ENCODE data around the gene ETV6.

Gene ETV6

GRCh38 chr12:11739980-11740577 lies 90.6 kb downstream of the ETV6 start:
- H3K27ac ChIP-seq (ENCODE audit: low read depth, low read length): no peak overlapping the region
- peaks cover 31% of the 10 kb centered on the region for H3K4me1 ChIP-seq (ENCODE audit: control insufficient read depth, insufficient read depth, low read length)
- H3K36me3 ChIP-seq (ENCODE audit: control insufficient read depth, insufficient read depth, low read length): no peaks in the 10 kb centered on the region
- H3K4me3 ChIP-seq (ENCODE audit: low read depth, low read length): no peak overlapping the region
- H3K9me3 ChIP-seq (ENCODE audit: control insufficient read depth, insufficient read depth, low read depth, low read length): no peaks in the 10 kb centered on the region
- H3K9ac ChIP-seq (ENCODE audit: low read length): no peak overlapping the region
- H3K27me3 ChIP-seq (ENCODE audit: control insufficient read depth, insufficient read depth, low read length): no peaks in the 10 kb centered on the region

GRCh38 chr12:11741434-11742092 lies 92.1 kb downstream of the ETV6 start:
- no peaks in the 10 kb centered on the region for H3K27me3 ChIP-seq (ENCODE audit: control insufficient read depth, insufficient read depth, low read length)
- no peak overlapping the region for H3K27ac ChIP-seq (ENCODE audit: low read depth, low read length)
- H3K9me3 ChIP-seq (ENCODE audit: control insufficient read depth, insufficient read depth, low read depth, low read length): no peaks in the 10 kb centered on the region
- no peaks in the 10 kb centered on the region for H3K36me3 ChIP-seq (ENCODE audit: control insufficient read depth, insufficient read depth, low read length)
- peaks cover 43% of the 10 kb centered on the region for H3K4me1 ChIP-seq (ENCODE audit: control insufficient read depth, insufficient read depth, low read length)
- no peak overlapping the region for H3K4me3 ChIP-seq (ENCODE audit: low read depth, low read length)
- no peak overlapping the region for H3K9ac ChIP-seq (ENCODE audit: low read length)

GRCh38 chr12:11743423-11744409 lies 94.2 kb downstream of the ETV6 start:
- Histone ChIP-seq H3K4me1 (ENCODE audit: control insufficient read depth, insufficient read depth, low read length) (peaks cover 43% of the 10 kb centered on the region), H3K36me3 (ENCODE audit: control insufficient read depth, insufficient read depth, low read length) (no peaks in the 10 kb centered on the region), H3K9ac (ENCODE audit: low read length) (no peak overlapping the region), H3K27me3 (ENCODE audit: control insufficient read depth, insufficient read depth, low read length) (no peaks in the 10 kb centered on the region), H3K9me3 (ENCODE audit: control insufficient read depth, insufficient read depth, low read depth, low read length) (no peaks in the 10 kb centered on the region), H3K4me3 (ENCODE audit: low read depth, low read length) (no peak overlapping the region), H3K27ac (ENCODE audit: low read depth, low read length) (no peak overlapping the region)

- H3K9ac ChIP-seq (ENCODE audit: low read length): no peak overlapping the region
- H3K36me3 ChIP-seq (ENCODE audit: control insufficient read depth, insufficient read depth, low read length): no peaks in the 10 kb centered on the region
- peaks cover 43% of the 10 kb centered on the region for H3K4me1 ChIP-seq (ENCODE audit: control insufficient read depth, insufficient read depth, low read length)
- H3K27me3 ChIP-seq (ENCODE audit: control insufficient read depth, insufficient read depth, low read length): no peaks in the 10 kb centered on the region
- H3K9me3 ChIP-seq (ENCODE audit: control insufficient read depth, insufficient read depth, low read depth, low read length): no peaks in the 10 kb centered on the region
- no peak overlapping the region for H3K27ac ChIP-seq (ENCODE audit: low read depth, low read length)
- H3K4me3 ChIP-seq (ENCODE audit: low read depth, low read length): no peak overlapping the region
Observed at GRCh38 chr12:11744410-11744801, 94.9 kb downstream of the ETV6 start.

GRCh38 chr12:11745113-11745512 lies 95.6 kb downstream of the ETV6 start:
- peaks cover 43% of the 10 kb centered on the region for H3K4me1 ChIP-seq (ENCODE audit: control insufficient read depth, insufficient read depth, low read length)
- H3K27ac ChIP-seq (ENCODE audit: low read depth, low read length): no peak overlapping the region
- no peaks in the 10 kb centered on the region for H3K36me3 ChIP-seq (ENCODE audit: control insufficient read depth, insufficient read depth, low read length)
- H3K9me3 ChIP-seq (ENCODE audit: control insufficient read depth, insufficient read depth, low read depth, low read length): no peaks in the 10 kb centered on the region
- no peak overlapping the region for H3K4me3 ChIP-seq (ENCODE audit: low read depth, low read length)
- H3K27me3 ChIP-seq (ENCODE audit: control insufficient read depth, insufficient read depth, low read length): no peaks in the 10 kb centered on the region
- H3K9ac ChIP-seq (ENCODE audit: low read length): no peak overlapping the region

DNA sequence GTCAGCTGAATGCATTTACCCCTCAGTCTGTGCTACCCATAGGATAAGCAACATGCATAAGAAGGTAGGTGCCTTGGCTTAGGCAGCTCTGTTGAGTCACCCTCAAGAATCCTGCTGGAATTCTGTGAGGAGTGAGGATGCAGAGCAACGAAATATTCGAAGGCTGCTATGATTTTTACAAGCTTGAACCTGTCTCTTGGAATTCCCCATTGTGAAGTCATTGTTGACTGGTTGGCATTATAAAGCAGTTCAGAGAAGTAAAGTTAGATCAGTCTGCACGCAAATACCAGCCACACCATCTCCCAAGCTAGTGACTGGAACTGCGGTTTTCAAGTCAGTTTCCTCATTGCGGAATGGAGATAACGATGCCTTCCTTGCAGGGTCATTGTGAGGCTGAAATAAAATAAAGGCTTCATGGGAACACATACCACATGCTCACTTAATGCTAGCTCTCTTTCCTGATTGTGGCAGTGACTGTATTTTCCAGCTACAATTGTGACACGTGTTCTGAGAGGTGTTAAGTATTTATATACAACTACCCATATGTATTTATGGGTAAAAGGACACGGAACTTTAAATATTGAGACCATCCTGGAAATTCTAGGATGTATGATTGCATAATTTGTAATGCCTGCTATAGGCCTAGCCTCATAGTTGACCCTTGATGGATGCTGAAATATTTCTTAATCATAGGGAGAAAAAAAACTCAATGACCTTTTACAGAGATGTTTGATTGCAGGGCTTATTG lies 96.7 kb downstream of the ETV6 start:
- no peak overlapping the region for H3K4me3 ChIP-seq (ENCODE audit: low read depth, low read length)
- H3K27me3 ChIP-seq (ENCODE audit: control insufficient read depth, insufficient read depth, low read length): no peaks in the 10 kb centered on the region
- H3K9me3 ChIP-seq (ENCODE audit: control insufficient read depth, insufficient read depth, low read depth, low read length): no peaks in the 10 kb centered on the region
- H3K9ac ChIP-seq (ENCODE audit: low read length): no peak overlapping the region
- no peaks in the 10 kb centered on the region for H3K36me3 ChIP-seq (ENCODE audit: control insufficient read depth, insufficient read depth, low read length)
- peaks cover 44% of the 10 kb centered on the region for H3K4me1 ChIP-seq (ENCODE audit: control insufficient read depth, insufficient read depth, low read length)
- H3K27ac ChIP-seq (ENCODE audit: low read depth, low read length): no peak overlapping the region

- Histone ChIP-seq H3K27me3 (ENCODE audit: control insufficient read depth, insufficient read depth, low read length) (no peaks in the 10 kb centered on the region), H3K9ac (ENCODE audit: low read length) (no peak overlapping the region), H3K9me3 (ENCODE audit: control insufficient read depth, insufficient read depth, low read depth, low read length) (no peaks in the 10 kb centered on the region), H3K4me1 (ENCODE audit: control insufficient read depth, insufficient read depth, low read length) (peaks cover 43% of the 10 kb centered on the region), H3K27ac (ENCODE audit: low read depth, low read length) (no peak overlapping the region), H3K36me3 (ENCODE audit: control insufficient read depth, insufficient read depth, low read length) (no peaks in the 10 kb centered on the region), H3K4me3 (ENCODE audit: low read depth, low read length) (no peak overlapping the region)
Observed at GRCh38 chr12:11746940-11747716, 97.7 kb downstream of the ETV6 start.

GRCh38 chr12:11747969-11748368 lies 98.5 kb downstream of the ETV6 start:
- Histone ChIP-seq H3K27ac (ENCODE audit: low read depth, low read length) (no peak overlapping the region), H3K4me3 (ENCODE audit: low read depth, low read length) (no peak overlapping the region)

GRCh38 chr12:11748903-11749302 lies 99.4 kb downstream of the ETV6 start:
- Histone ChIP-seq H3K9me3 (ENCODE audit: control insufficient read depth, insufficient read depth, low read depth, low read length) (no peaks in the 10 kb centered on the region), H3K4me1 (ENCODE audit: control insufficient read depth, insufficient read depth, low read length) (peaks cover 41% of the 10 kb centered on the region), H3K27ac (ENCODE audit: low read depth, low read length) (no peak overlapping the region), H3K27me3 (ENCODE audit: control insufficient read depth, insufficient read depth, low read length) (no peaks in the 10 kb centered on the region), H3K36me3 (ENCODE audit: control insufficient read depth, insufficient read depth, low read length) (peaks cover 2% of the 10 kb centered on the region; the same call in 1 of the 2 replicates), H3K4me3 (ENCODE audit: low read depth, low read length) (no peak overlapping the region), H3K9ac (ENCODE audit: low read length) (no peak overlapping the region)

More at GRCh38 chr12:11747969-11748368, 98.5 kb downstream of the ETV6 start:
- Histone ChIP-seq H3K36me3 (ENCODE audit: control insufficient read depth, insufficient read depth, low read length) (no peaks in the 10 kb centered on the region), H3K27me3 (ENCODE audit: control insufficient read depth, insufficient read depth, low read length) (no peaks in the 10 kb centered on the region), H3K9ac (ENCODE audit: low read length) (no peak overlapping the region), H3K9me3 (ENCODE audit: control insufficient read depth, insufficient read depth, low read depth, low read length) (no peaks in the 10 kb centered on the region), H3K4me1 (ENCODE audit: control insufficient read depth, insufficient read depth, low read length) (peaks cover 47% of the 10 kb centered on the region)

All from HUES6 (cell line).